Measurements from ENCODE around the gene P2RX5.

P2RX5 gene

DNA sequence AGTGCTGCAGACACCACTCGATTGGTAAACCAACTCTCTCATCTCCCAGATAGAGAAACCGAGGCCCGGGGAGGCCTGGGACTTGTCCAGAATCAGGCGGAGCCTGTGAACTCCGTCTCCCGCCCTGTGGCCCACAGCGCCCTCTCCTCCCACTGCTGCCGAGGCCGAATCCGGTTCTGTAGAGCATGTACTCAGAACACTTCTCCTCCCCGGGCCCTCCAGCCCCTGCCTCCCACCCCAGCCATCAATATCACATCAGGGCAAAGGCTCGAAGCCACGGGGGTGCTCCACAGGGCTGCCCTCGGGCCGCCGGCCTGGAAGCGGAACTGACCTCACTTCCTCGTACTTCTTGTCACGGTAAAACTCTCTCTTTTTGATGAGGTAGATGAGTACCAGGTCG lies 14.4 kb downstream of the P2RX5 start:
- no peak for DNase-seq (ENCODE audit: low read depth in 3 of 3)

DNA sequence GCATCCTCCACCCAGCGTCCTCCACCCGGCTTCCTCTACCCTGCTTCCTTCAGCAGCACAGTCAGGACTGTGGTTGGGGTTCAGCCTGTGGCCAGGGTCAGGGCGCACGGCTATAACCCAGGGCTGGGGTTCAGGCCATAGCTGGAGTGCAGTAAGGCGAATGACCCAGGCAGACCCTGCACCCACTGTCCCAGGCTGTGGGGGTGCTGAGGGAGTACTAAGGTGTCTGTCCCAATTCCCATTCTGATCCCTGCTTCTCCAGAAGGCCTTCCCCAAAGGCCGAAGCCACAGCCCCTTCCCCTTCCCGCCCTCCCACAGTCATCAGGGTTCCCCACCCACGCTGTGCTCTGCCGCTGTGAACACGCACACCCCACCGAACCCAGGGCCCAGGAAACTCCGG lies 14.9 kb downstream of the P2RX5 start:
- no peak for DNase-seq (ENCODE audit: low read depth in 3 of 3)

DNA sequence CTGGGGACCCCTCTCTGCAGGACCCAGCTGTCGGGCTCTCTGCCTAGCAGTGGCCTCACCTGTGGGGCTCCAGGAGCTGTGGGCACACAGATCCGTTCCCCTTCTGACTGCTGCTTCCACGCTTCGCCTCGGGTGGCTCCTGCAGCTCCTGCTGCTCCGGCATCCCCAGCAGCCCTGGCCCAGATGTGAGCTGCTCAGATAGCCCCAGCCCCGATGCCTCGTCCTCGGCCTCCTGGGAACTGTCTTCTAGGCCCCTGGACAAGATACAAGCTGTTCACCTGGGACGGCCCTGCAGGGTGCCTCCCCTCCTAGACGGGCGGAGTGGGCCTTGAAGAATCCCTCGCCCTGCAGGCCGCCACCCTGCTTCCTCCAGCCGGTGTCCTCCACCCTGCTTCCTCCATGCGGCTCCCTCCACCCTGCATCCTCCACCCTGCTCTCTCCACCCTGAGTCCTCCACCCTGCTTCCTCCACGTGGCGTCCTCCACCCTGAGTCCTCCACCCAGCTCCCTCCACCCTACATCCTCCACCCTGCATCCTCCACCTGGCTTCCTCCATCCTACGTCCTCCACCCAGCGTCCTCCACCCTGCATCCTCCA lies 16.3 kb downstream of the P2RX5 start:
- DNase-seq (ENCODE audit: low read depth in 3 of 3), result no peak

DNA sequence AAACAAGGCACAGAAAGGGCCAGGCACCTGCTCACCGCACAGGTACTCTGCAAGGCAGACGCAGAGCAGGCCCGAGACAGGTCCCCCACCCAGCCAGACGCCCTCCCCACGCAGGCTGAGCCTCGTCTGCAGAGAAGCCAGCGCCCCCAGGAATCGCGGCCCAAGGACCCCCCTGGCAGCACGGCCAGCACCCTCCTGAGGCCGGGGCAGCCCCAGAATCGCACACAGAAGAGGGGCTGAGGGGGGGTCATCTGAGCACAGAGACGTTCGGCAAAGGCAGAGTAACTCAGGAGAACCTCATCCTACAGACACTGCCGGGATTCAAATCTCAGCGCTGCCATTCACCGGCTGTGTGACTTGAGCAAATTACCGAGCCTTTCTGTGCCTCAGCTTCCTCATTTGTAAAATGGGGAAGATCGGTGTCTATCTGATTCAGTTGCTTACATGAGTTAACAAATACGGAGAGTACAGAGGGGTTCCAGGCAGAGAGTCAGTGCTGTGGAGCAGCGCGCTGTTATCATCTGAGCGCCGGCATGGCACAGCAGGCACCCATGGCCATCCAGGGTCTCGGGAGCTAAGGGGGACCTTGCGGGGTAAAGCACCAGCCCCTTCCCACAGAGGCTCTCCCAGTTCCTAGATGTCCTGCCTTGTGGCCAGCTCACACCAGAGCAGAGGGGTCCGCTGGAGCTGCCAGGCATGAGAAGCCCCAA lies 17.0 kb downstream of the P2RX5 start:
- DNase-seq (ENCODE audit: low read depth in 3 of 3), result no peak

DNA sequence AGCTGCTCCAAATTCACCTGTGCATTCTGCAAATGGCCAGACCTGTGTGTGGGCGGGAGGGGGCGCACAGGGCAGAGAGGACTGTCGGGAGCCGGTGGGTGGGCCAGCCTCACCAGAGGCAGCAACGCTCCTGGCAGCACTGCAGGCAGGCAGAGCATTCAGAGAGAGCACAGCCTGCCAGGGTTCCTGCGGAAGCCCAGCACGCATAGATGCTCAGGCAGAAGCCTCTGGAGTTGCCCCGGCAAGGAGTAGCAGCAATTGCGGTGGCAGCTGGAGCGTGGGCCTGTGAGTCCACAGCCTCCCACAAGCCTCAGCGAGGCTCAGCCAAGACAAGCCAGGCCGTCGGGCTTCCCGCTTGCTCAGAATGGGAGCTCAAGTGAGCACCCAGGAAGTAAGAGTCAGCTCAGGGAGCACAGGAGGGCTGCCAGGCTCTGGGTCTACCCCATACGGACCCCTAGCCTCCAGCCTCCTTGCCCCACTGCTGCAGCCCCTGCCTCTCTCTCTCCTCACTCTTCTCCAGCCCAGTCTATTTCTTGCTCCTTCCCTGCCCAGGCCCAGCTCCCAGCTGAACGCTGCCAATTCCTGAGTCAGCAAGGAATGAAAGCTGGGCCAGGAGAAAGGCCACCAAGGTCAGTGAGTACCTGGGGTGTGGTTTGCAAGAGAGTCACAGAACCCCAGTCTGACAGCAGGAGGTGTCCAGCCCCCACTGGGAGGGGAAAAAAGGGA lies 17.7 kb downstream of the P2RX5 start:
- DNase-seq (ENCODE audit: low read depth in 3 of 3), result no peak

DNA sequence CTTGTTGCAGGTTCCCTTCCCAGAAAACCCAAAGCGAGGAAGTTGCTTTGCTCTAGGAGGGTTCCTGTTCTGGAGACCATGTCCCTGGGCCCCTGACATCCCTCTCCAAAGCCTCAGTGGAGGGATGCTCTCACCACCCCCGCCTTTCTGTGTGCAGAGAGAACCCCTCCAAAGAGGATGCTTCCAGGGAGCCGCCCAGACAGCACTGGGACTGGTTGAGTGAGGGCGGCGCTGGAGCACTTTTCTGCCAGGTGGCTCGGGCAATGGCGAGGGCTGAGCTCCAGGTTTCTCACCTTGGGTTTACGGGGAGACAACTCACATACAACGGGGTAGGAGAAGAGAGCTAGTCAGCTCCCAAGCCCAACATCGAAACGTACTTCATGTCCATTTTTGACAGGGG lies 20.1 kb downstream of the P2RX5 start:
- DNase-seq (ENCODE audit: low read depth in 3 of 3), result no peak

DNA sequence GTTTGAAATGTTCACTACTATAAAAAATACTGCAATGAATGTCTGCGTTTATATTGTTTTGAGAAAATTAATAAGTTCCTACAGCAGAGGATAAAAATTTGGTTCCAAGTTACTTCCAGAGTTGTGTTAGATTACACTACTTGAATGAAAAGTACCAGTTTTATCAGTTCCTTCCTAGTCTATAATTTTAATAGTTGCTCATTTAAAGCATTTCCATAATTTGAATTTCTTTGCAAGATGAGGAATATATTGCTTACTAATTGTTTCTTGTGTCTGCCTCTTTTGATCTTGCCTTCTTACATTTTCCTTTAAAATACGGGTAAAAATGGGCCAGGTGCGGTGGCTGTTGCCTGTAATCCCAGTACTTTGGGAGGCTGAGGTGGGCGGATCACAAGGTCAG lies 23.4 kb downstream of the P2RX5 start:
- no peak for DNase-seq (ENCODE audit: low read depth in 3 of 3)

DNA sequence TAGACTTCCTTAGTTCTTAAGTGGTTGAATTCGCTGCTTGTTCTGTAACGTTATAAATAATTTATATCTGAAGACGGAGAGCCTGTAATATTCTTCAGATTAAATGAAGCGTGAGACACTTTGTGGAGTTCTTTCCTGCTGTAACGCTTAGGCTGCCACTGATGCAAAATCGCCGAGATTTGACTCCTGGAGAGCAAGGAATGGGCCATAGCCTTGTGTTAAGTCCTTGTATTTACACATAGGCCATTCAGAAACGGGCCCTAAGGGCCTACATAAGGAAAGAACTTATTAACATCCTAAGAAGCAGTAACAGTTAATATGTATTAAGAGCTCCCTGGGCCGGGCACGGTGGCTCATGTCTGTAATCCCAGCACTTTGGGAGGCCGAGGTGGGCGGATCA lies 26.4 kb downstream of the P2RX5 start:
- DNase-seq (ENCODE audit: low read depth in 3 of 3), result no peak

DNA sequence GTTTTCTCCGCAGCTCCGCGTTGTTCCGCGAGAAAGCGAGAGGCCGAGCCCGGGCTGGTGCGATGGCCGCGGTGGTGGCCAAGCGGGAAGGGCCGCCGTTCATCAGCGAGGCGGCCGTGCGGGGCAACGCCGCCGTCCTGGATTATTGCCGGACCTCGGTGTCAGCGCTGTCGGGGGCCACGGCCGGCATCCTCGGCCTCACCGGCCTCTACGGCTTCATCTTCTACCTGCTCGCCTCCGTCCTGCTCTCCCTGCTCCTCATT lies 26.9 kb downstream of the P2RX5 start:
- no peak for DNase-seq (ENCODE audit: low read depth in 3 of 3)

DNA sequence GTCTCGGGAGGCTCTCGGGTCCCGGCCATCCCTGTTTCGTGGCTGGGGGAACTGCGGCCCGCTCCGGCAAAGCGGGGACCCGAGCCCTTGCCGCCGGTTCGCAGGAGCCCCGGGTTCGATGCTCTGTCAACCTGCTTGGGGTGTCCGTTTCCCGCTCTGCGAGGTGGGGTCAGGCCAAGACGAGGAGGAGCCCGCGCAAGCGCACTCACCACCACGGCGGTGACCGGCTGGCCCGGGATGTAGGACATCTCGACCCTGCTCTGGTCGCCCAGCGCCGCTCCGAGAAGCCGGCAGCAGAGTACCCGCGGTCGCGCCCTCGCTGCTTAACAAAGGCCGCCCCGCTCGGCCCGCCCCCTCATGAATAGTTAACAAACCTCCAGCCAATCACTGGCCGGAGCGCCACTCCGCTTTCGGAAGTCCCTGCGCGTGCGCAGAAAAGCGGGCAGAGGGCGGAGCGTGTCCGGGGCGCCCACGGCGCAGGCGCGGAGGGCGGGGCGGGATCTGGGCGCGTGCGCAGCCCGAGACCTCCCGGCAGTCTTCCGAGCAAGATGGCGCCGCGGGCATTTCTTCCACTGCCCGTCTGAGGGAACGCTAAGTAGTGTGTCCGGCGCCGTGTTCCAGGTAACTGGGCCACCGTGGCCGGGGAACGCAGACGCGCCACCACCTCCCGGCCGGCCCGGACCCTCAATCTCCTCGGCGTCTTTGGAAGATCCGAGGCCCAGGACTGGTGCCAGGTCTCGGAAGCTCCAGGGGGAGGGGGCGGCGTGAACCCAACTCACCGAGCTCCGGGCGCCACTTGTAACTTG lies 27.5 kb downstream of the P2RX5 start, which contains the start of the genes EMC6 and TAX1BP3:
TSS of gene EMC6 (plus strand) at position 534 of the 806 bp plus-strand sequence. CDS start 335 bp downstream, outside the sequence.
TSS of gene TAX1BP3 (minus strand) at position 300 of the 806 bp plus-strand sequence. CDS start at position 248, 52 bp downstream.
- DNase-seq (ENCODE audit: low read depth in 3 of 3), result peak; percentile 97 to 99 (median 99)

DNA sequence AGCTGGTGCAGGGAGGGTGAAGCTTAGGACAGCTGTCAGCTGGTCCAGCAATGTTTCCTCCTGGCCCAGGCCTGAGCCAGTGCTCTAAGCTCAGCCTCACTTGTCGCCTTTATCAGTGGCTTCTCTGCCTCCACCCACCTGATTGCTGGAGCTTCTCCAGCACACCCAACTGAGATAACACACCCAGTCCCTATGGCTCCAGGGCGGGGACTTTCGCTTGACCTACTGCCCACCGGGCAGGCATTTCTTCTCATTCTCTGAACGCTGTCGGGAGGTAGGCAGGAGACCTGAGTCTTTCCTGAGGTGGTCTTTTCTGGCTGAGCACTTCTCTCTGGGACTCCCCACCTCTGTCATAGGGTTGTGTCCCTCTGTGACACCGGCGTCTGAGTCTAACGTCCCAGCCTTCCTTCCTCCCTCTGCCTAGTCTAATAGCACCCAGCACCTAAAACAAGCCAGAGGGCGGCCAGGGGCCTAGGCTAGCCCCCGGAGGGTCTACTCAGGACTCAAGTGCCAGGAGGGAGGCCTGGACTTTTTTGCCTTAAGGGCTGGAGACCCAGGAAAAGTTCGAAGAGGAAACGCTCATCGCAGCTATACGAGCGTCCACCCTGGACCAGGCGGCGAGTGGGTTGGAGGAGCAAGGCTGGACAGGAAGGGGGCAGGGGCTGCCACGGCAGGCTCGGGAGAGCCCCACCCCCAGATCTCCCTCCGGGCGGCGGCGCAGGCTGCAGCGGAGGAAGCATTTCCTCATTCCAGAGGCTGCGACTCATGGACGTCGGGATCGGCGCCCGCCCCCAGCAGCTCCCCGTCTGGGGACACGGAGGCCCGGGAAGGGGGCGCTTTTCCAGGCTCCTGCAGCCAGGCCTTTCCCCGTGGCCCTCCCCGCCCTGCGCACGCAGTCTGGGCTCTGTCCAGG lies 28.3 kb downstream of the P2RX5 start:
- DNase-seq (ENCODE audit: low read depth in 3 of 3), result no peak

DNA sequence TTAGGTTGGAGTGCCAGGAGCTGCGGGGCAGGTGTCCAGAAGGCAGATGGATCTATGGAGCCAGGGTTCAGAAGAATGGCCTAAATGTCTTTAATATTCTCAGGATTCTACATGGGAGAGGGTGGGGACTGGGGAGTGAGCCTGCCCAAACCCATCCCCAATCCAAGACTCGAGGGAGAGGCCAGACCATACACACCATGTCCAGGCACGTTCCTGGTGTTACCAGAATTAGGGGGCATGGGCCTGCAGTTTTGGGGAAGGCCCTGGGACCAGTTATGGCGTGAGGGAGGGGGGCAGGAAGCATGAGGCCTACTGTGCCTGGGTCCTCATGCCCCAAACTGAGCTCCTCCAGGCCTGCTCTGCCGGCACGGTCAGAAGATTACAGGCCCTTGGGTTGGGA lies 29.4 kb downstream of the P2RX5 start:
- DNase-seq (ENCODE audit: low read depth in 3 of 3), result no peak

DNA sequence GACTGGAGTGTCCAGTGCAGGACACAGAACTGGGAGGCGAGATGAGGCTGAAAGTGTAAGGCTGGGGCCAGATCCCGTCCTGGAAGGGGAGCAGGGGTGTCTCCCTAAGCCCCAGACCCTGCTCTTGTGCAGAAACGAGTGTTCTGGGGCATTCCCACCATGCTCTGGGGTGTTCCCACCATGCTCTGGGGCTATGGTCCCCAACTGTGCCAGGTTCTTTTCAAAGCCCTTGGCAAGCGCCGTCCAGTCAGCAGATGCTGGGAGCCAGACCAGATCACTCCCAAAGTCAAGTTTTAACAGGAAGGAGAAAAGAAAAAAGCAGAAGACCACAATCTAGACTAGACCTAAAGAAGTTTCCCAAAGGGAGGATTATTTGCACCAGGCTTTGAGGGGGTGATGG lies 30.1 kb downstream of the P2RX5 start:
- DNase-seq (ENCODE audit: low read depth in 3 of 3), result no peak

DNA sequence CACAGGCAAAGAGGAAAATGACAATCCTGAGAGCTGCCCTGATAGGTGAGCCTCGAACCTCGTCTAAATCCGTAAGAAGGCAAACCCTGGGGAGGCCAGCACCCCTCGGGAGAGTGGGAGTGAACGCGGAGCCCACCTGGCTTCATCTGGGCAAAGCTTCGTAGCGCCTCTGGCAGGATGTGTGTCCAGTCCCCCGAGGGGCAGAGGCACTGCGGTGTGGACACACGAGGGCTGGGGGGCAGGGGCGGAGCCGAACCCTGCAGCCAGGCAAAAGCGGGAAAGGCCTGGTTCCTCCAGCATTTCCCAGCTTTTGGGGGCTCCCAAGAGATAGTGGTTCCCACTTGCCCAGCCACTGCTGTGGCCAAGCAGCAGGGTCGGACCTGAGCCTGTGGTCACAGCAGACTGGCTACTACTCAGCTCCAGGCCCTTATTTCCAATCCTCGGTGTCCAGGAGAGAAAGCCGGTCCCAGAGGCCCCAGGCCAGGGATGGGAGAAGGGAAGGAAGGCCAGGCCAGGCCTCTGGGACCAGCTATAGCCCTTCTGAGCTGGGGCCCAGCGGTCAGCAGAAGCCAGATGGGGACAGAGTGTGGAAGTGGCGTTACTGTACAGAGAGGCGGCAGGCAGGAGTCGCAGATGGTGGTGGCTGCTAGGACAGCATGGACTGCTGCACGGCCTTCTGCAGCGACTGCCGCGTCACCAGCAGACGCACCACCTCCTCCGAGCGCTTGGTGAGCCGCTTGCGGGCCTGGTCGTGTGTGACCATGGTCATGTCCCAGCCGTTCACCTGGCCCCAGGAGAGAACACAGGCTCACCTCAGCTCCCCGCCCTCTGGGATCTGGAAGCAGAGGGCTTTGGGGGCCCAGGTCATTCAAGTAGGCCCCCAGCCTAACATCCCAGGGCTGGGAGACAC lies 32.6 kb downstream of the P2RX5 start:
- DNase-seq (ENCODE audit: low read depth in 3 of 3), result no peak

DNA sequence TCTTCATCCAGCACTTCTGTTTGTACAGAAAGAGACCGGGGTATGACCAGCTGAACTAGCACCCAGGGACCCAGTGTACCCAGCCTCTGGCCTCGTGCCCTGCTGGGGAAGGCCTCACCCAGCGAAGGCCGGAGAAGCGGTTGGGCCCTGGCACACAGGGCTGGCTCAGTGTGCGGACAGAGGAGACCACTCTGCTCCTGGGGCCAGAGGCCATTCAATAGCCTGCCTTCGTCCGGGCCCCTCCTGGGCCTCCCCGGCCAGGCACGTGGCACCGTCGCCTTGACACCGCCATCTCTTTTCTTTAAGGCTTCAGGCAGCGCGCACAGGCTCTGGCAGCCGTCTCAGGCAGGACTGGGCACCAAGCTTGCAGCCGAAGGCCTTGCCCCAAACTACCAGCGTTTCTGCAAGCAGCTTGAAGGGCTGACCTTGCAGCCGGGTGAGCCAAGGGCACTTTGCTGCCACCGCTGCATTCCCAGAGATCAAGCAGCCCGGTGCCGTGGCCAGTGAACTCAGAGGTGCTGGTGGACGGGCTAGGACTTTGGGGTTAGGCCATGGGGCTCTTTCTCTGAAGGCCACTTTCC lies 35.6 kb downstream of the P2RX5 start:
- DNase-seq (ENCODE audit: low read depth in 3 of 3), result no peak

DNA sequence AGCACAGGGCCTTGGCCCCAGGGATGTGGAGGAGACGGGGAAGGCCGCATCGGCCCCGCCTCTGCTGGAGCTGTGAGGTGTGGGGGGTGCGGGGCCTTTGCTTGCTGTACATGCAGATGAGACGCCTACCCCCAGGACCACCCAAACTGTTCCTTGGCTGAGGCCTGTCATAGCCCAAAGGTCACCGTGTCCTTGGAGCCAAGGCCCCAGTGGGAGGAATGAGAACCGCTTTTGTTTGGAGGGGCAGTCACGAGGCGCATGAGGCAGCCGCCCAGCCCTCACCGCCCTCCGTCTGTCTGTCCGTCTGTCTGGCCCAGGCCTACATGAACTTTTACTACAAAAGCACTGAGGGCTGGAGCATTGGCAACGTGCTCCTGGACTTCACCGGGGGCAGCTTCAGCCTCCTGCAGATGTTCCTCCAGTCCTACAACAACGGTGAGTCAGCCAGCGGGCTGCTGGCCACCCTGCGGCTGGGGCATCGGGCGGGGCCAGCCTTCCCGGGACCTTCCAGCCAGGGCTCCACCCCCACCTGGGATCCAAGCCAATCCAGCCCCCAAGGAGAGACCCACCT lies 36.3 kb downstream of the P2RX5 start:
- no peak for DNase-seq (ENCODE audit: low read depth in 3 of 3)

DNA sequence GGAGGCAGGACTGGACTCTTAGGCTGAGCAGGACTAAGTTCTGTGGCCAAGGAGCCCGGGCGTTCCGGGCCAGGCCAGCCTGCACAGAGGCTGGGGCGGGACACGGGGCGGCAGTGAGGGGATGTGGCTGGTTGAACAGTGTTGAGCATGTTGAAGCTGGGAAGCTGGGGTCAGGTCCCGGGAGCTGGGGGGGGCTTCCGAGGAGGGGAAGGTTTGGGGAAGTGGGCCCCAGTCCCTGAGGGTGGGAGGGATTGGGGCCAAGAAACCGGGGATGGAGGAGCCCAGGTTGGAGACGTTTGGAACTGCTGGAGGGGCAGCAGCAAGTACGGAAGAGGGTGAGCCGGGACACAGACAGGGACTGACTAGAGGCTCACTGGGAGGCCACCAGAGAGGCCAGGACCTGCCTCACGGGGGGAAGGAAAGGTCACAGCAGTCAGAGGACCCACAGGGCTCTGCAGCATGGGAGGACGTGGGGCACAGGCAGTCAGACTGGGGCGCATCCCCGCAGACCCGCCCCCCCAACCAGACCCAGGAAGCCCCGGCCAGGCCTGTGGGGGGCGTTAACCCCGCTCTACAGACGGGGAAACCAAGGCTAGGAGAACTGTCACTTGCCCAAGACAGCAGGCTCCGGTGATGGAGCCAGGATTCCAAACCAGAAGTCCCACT lies 37.0 kb downstream of the P2RX5 start:
- no peak for DNase-seq (ENCODE audit: low read depth in 3 of 3)

DNA sequence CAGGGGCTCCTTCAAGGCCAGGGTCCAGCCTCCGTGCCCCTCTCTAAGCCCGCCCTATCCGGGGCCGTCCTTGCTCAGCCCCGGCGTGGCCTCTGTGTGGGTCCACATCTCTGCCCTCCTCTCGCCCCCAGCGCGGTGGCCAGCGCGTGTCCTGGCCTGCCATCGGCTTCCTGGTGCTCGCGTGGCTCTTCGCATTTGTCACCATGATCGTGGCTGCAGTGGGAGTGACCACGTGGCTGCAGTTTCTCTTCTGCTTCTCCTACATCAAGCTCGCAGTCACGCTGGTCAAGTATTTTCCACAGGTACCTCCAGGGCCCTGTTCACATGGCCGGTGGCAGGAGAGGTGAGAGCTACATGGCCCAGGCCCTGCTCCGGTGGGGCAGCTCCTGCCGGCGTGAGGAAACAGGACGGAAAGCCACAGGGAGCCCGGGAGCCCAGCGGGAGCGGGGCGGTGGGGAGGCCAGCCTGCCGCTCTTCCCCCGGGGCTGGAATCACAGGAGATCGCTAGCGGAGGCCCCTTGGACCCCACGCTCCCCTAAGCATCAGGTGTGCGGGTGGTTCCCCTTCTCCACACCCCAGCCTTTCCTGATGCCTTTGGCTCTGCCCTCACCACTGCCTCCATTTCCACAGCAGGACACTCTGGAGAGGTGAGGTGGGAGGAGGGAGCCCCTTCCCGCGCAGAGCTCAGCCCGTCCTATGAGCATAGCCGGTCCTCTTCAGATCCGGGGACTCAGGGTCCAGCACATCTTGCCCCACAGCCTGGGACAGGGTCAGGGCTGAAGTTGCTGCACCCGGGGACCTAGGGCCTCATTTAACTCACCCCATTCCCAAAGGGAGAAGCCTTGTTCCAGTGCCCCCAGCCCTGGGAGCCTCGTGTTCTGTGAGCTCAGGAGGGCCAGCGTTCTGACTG lies 37.8 kb downstream of the P2RX5 start:
- no peak for DNase-seq (ENCODE audit: low read depth in 3 of 3)
